NCI-H1930 (cell line): ENCODE data around the gene PARVB.

Experiments used
- DNase-seq, 2 experiments: peaks; one replicate each; lab custom pipeline; 2025; lab: John Stamatoyannopoulos, UW

The PARVB gene

GRCh38 chr22:44024288-44024921 lies at the start of gene PARVB:
PARVB (plus strand) TSS chr22:44024302; CDS start chr22:44024340, 38 bp downstream.
- DNase-seq = no peak

GRCh38 chr22:43975041-43975440 lies 49.1 kb upstream of the PARVB start:
- DNase-seq = no peak

- no peak for DNase-seq
Measured at GRCh38 chr22:43976861-43977795, 47.0 kb upstream of the PARVB start.

GRCh38 chr22:43978558-43978957 lies 45.5 kb upstream of the PARVB start:
- no peak for DNase-seq

- no peak for DNase-seq
Measured at GRCh38 chr22:43980579-43980978, 43.5 kb upstream of the PARVB start.

GRCh38 chr22:43980996-43981395 lies 43.1 kb upstream of the PARVB start:
- no peak for DNase-seq

GRCh38 chr22:43983808-43984207 lies 40.3 kb upstream of the PARVB start:
- DNase-seq = no peak

- DNase-seq = no peak
Measured at GRCh38 chr22:43985532-43985931, 38.6 kb upstream of the PARVB start.

- no peak for DNase-seq
Measured at GRCh38 chr22:43988116-43988820, 35.8 kb upstream of the PARVB start.

- DNase-seq = no peak
Measured at GRCh38 chr22:43988960-43989359, 35.1 kb upstream of the PARVB start.

- no peak for DNase-seq
Measured at GRCh38 chr22:43990044-43990443, 34.1 kb upstream of the PARVB start.

GRCh38 chr22:43991316-43992020 lies 32.6 kb upstream of the PARVB start:
- no peak for DNase-seq

- no peak for DNase-seq
Measured at GRCh38 chr22:43992331-43992821, 31.7 kb upstream of the PARVB start.

- peak in 1 of 2 experiments; percentile 16 for DNase-seq
Measured at GRCh38 chr22:43993072-43993760, 30.9 kb upstream of the PARVB start.

- DNase-seq = no peak
Measured at GRCh38 chr22:43994006-43994405, 30.1 kb upstream of the PARVB start.

GRCh38 chr22:43994416-43994815 lies 29.7 kb upstream of the PARVB start:
- no peak for DNase-seq

GRCh38 chr22:43995057-43995685 lies 28.9 kb upstream of the PARVB start:
- DNase-seq = no peak

GRCh38 chr22:43995798-43996169 lies 28.3 kb upstream of the PARVB start:
- no peak for DNase-seq

GRCh38 chr22:43996170-43996980 lies 27.7 kb upstream of the PARVB start:
- DNase-seq = no peak

- no peak for DNase-seq
Measured at GRCh38 chr22:43996981-43997265, 27.2 kb upstream of the PARVB start.
